Measurements from ENCODE around the gene EXOC3L1.

Gene EXOC3L1

GRCh38 chr16:67186550-67186950 is 3.4 kb downstream of the EXOC3L1 start:
- TF ChIP-seq POLR2A (IDR thresholded peaks at IDR 0.05; ENCODE audit: low read depth, low read length): no peak
- FAIRE-seq (no peak), DNase-seq (ENCODE audit: insufficient read length, low spot score) (peak; percentile 92)

- no peak for TF ChIP-seq POLR2A (IDR thresholded peaks at IDR 0.05; ENCODE audit: low read depth, low read length)
- DNase-seq (ENCODE audit: insufficient read length, low spot score) (no peak), FAIRE-seq (no peak)
Observed at GRCh38 chr16:67185651-67186134, 4.2 kb downstream of the EXOC3L1 start.

GRCh38 chr16:67184995-67185650 is 4.8 kb downstream of the EXOC3L1 start:
- no peak for FAIRE-seq
- DNase-seq (ENCODE audit: insufficient read length, low spot score): peak; percentile 81
- no peak for TF ChIP-seq POLR2A (IDR thresholded peaks at IDR 0.05; ENCODE audit: low read depth, low read length)

GRCh38 chr16:67184453-67184994 is 5.4 kb downstream of the EXOC3L1 start:
- TF ChIP-seq POLR2A (IDR thresholded peaks at IDR 0.05; ENCODE audit: low read depth, low read length): no peak
- DNase-seq (ENCODE audit: insufficient read length, low spot score) (no peak), FAIRE-seq (no peak)

DNA sequence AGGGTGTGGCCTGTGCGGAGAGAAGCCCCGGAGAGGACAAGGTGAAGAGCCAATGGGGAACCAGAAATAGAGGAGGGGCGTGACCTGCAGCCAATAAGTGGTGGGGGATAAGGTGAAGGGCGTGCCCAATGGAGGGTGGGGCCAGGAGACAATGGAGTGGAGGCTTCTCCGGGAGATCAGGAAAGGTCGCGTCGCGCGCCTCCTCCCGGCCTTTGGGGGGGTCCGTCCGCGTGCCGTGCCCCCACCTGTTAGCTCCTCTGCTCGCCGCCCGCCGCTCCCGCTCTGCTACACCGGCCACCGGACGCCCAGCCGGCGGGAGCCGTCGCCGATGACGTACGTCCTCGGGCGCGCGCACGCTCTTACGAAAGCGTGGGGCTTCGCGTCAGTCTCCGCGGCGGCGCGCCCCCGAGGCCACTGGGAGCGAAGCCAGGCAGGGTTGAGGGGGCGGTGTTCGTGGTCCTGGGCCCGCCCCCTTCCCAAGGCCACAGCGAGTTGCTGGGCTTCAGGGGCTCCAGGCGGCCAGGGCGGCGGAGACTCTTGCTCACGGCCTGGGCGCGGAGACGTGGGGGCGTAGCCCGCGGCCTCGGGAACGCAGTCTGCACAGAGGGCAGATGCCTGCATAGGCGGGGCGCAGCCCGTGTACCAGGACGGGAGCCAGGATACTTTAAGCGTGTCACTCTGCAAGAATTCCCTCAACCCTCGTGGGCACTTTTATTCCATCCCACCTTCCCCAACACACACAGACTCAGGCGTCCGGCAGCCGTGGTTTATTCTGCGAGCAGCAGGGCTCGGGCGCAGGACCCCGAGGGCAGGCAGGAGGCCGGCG is 6.1 kb downstream of the EXOC3L1 start, which contains the start of gene MATCAP1:
TSS of gene MATCAP1 (minus strand) at position 337 of the 826 bp plus-strand sequence. CDS start 3,353 bp downstream, outside the sequence.
- DNase-seq (ENCODE audit: insufficient read length, low spot score) (peak; percentile 99), FAIRE-seq (peak; percentile 73)
- peak; percentile 51; the same call in 1 of the 2 replicates for TF ChIP-seq POLR2A (IDR thresholded peaks at IDR 0.05; ENCODE audit: low read depth, low read length)

DNA sequence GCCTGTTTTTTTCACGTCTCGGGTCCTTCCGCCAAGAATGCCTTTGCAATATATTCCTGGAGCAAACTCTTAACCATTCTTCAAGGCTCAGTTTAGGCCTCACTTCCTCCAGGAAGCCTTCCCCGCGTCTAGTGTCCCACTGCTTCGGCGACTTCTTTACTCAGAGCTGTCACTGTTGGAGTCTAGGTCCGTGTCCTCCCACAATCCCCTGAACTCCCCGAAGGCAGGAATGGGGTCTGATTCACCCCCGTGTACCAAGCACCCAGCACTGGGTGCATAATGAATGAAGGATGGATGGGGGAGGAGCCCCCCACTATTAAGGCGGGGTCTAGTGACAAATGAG is 6.7 kb downstream of the EXOC3L1 start:
- TF ChIP-seq POLR2A (IDR thresholded peaks at IDR 0.05; ENCODE audit: low read depth, low read length): no peak
- FAIRE-seq (no peak), DNase-seq (ENCODE audit: insufficient read length, low spot score) (no peak)

GRCh38 chr16:67182288-67182687 is 7.6 kb downstream of the EXOC3L1 start:
- no peak for DNase-seq (ENCODE audit: insufficient read length, low spot score)
- no peak for TF ChIP-seq POLR2A (IDR thresholded peaks at IDR 0.05; ENCODE audit: low read depth, low read length)
- no peak for FAIRE-seq

DNA sequence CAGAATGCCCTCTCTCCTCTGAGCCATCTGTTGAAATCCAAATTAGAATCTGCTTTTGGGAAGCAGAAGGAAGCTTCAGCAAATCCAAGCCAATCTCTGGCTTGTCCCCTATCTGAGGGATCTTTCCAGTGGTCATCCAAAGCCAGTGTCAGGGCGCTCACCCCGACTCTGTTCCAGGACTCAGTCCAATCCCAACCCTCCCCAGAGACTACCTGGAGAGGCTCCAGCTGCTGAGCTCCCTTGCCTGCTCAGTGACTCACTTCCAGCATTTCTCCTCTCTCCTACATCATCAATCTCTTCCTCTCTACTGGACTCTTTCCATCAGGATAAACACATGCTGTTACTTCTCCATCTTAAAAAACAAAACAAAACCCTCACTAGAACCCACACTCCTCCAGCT is 8.6 kb downstream of the EXOC3L1 start:
- DNase-seq (ENCODE audit: insufficient read length, low spot score) (peak; percentile 95), FAIRE-seq (peak; percentile 65)
- TF ChIP-seq POLR2A (IDR thresholded peaks at IDR 0.05; ENCODE audit: low read depth, low read length): no peak

DNA sequence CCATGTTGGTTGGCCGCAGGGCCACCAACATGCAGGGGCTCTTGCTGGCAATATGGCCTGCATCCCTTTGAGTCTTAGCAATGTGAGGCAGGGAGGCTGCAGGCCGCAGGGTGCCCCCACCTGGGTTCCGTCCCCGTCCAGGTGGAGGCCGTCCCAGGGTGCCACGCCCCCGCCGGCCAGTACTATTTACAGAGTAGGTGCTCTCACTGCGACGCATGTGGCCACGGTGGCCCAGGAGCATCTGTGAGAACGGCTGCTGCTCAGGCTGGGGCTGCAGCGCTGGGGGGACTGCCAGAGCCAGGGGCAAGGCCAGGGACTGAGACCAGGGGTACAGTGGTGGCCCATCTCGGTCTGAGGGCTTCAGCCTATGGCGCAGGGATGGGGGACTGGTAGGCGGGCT is 9.8 kb downstream of the EXOC3L1 start:
- TF ChIP-seq POLR2A (IDR thresholded peaks at IDR 0.05; ENCODE audit: low read depth, low read length): no peak
- DNase-seq (ENCODE audit: insufficient read length, low spot score): no peak
- no peak for FAIRE-seq

- DNase-seq (ENCODE audit: insufficient read length, low spot score): no peak
- no peak for FAIRE-seq
- TF ChIP-seq POLR2A (IDR thresholded peaks at IDR 0.05; ENCODE audit: low read depth, low read length): no peak
Observed at GRCh38 chr16:67179421-67180080, 10.4 kb downstream of the EXOC3L1 start.

GRCh38 chr16:67177743-67178699 is 11.9 kb downstream of the EXOC3L1 start:
- FAIRE-seq (no peak), DNase-seq (ENCODE audit: insufficient read length, low spot score) (no peak)
- TF ChIP-seq POLR2A (IDR thresholded peaks at IDR 0.05; ENCODE audit: low read depth, low read length): 0 out of 2 replicates have a peak, but pooled peaks have one; percentile 22

- FAIRE-seq (no peak), DNase-seq (ENCODE audit: insufficient read length, low spot score) (no peak)
- TF ChIP-seq POLR2A (IDR thresholded peaks at IDR 0.05; ENCODE audit: low read depth, low read length): no peak; the same call in 1 of the 2 replicates
Observed at GRCh38 chr16:67176662-67177061, 13.3 kb downstream of the EXOC3L1 start.

DNA sequence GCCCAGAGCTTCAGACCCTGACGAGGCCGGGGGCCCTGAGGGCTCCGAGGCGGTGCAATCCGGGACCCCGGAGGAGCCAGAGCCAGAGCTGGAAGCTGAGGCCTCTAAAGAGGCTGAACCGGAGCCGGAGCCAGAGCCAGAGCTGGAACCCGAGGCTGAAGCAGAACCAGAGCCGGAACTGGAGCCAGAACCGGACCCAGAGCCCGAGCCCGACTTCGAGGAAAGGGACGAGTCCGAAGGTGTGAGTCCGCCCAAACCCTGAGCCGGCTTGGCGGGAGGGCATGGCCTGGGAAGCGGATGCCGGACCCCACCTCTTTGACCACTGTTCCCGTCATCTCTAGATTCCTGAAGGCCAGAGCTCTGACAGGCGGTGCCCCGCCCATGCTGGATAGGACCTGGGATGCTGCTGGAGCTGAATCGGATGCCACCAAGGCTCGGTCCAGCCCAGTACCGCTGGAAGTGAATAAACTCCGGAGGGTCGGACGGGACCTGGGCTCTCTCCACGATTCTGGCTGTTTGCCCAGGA is 15.2 kb downstream of the EXOC3L1 start:
- no peak for TF ChIP-seq POLR2A (IDR thresholded peaks at IDR 0.05; ENCODE audit: low read depth, low read length)
- DNase-seq (ENCODE audit: insufficient read length, low spot score) (no peak), FAIRE-seq (no peak)

All from H54 (cell line).